Measurements from ENCODE around the gene METTL26. TPM values are rescaled to one million over a fixed set of nuclear protein-coding genes. Genes with fewer than 3 reads are reported as not detected.
A peak's percentile ranks its signal among the peaks of the same experiment; 100 is the strongest.

Gene METTL26
- total and polyA plus RNA-seq, 2 of the 4 experiments (the other 2 are of a cell fraction): 46.8 to 128 TPM

DNA sequence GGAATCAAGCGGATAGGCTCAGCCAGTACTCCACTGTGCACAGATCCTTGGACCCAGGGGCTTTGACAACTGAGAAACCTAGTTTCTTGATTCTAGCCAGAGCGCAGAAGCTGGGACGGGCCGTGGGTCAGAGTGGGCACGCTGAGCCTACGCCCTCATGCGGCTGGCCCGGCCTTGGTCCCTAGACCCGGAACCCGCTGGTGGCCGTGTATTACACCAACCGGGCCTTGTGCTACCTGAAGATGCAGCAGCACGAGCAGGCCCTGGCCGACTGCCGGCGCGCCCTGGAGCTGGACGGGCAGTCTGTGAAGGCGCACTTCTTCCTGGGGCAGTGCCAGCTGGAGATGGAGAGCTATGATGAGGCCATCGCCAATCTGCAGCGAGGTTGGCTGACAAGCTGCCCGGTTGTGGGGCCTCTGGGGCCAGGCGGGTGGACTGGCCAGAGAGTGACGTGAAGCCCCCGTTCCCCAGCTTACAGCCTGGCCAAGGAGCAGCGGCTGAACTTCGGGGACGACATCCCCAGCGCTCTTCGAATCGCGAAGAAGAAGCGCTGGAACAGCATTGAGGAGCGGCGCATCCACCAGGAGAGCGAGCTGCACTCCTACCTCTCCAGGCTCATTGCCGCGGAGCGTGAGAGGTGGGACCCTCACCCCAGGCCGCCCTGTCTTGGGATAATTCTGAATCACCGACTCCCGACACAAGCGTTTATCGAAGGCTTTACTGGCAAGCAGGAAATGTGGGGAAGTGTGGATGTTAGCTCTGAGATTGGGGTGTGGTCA lies 45.1 kb upstream of the METTL26 start:
- no peak overlapping the region for H2BK120ac ChIP-seq (ENCODE audit: low read depth, low read length)
- peak overlapping the region; percentile 95 for H2AK9ac ChIP-seq (replicated peaks; ENCODE audit: low read depth, low read length, poor library complexity)
- no peak overlapping the region for H2BK20ac ChIP-seq (ENCODE audit: low read depth, low read length)
- no peaks in the 10 kb centered on the region for H3K9me3 ChIP-seq (ENCODE audit: control insufficient read depth, insufficient read depth, low read length)
- H3K4ac ChIP-seq (ENCODE audit: low read depth, low read length): no peak overlapping the region
- peaks cover 9 to 40% of the 10 kb centered on the region in 2 experiments; a peak in 3 of 4 replicates for H3K79me1 ChIP-seq (ENCODE audit: low read depth in 1 of 2, low read length in 2 of 2)
- H3K9ac ChIP-seq (ENCODE audit: low read depth, low read length): peak overlapping the region; percentile 80
- H3K27me3 ChIP-seq (ENCODE audit: control insufficient read depth, insufficient read depth, low read length): no peaks in the 10 kb centered on the region
- CTCF ChIA-PET: no interaction called here
- H3K56ac ChIP-seq (ENCODE audit: extremely low read depth, insufficient read depth, low read length): no peak overlapping the region
- dilution Hi-C loops (cut with HindIII; ENCODE audit: low sequenced_read_pairs, unreplicated experiment): no loop called here
- peak overlapping the region; percentile 39; the same call in 1 of the 2 replicates for H3K23ac ChIP-seq (ENCODE audit: low read depth, low read length)
- no peak overlapping the region; a peak in 1 of 4 replicates for H4K8ac ChIP-seq (ENCODE audit: low read depth in 2 of 2, low read length in 2 of 2)
- peaks cover 20% of the 10 kb centered on the region for H3K4me1 ChIP-seq (ENCODE audit: control insufficient read depth, insufficient read depth, low read length)
- H3K27ac ChIP-seq (ENCODE audit: insufficient read depth, low read length): peak overlapping the region; percentile 82
- 48% methylated on average over 25 of the region's 44 CpGs; no CpG with 5 or more reads in 1 of the 2 experiments for WGBS, 2 experiments (ENCODE audit: extremely low coverage in 2 of 2, insufficient read length in 1 of 2)
- DNase-seq: peak; percentile 49
- H2AFZ ChIP-seq (replicated peaks; ENCODE audit: low read length, poor library complexity): no peak overlapping the region
- no peak for ATAC-seq (ENCODE audit: low read depth)
- 0 out of 2 replicates have a peak overlapping the region, but pooled peaks have one; percentile 23 for H3K14ac ChIP-seq (replicated peaks; ENCODE audit: low read depth, low read length)
- peaks cover 34% of the 10 kb centered on the region for H4K20me1 ChIP-seq (ENCODE audit: insufficient read depth, low read length)
- H3K4me3 ChIP-seq (ENCODE audit: insufficient read depth, low read depth, low read length): peak overlapping the region; percentile 96
- H3K18ac ChIP-seq (ENCODE audit: low read depth, low read length): no peak overlapping the region
- intact Hi-C loops (cut with micrococcal nuclease): no loop called here
- in situ Hi-C loops (cut with MboI; ENCODE audit: low sequenced_read_pairs): no loop called here
- H3K4me2 ChIP-seq (ENCODE audit: low read depth, low read length): peak overlapping the region; percentile 98
- H2AK5ac ChIP-seq (ENCODE audit: low read depth, low read length): peak overlapping the region; percentile 11; the same call in 1 of the 2 replicates
- H4K5ac ChIP-seq (ENCODE audit: low read depth, low read length): no peak overlapping the region; the same call in 1 of the 2 replicates
- H2BK5ac ChIP-seq (ENCODE audit: low read depth, low read length, poor library complexity, severe bottlenecking): peak overlapping the region; percentile 14
- no TSS peak for BruUV-seq (replicated peaks)
- no peak overlapping the region for H2BK15ac ChIP-seq (ENCODE audit: low read depth, low read length)
- peaks cover 32% of the 10 kb centered on the region for H3K36me3 ChIP-seq (ENCODE audit: control insufficient read depth, insufficient read depth, low read length)
- H4K91ac ChIP-seq (ENCODE audit: insufficient read depth, low read depth, low read length): no peak overlapping the region
- POLR2A ChIA-PET (ENCODE audit: unreplicated experiment): no interaction called here
- TF ChIP-seq MAZ (IDR thresholded peaks at IDR 0.05; ENCODE audit: borderline replicate concordance, low read depth, low read length): no peak
- TF ChIP-seq, protein P1, sequence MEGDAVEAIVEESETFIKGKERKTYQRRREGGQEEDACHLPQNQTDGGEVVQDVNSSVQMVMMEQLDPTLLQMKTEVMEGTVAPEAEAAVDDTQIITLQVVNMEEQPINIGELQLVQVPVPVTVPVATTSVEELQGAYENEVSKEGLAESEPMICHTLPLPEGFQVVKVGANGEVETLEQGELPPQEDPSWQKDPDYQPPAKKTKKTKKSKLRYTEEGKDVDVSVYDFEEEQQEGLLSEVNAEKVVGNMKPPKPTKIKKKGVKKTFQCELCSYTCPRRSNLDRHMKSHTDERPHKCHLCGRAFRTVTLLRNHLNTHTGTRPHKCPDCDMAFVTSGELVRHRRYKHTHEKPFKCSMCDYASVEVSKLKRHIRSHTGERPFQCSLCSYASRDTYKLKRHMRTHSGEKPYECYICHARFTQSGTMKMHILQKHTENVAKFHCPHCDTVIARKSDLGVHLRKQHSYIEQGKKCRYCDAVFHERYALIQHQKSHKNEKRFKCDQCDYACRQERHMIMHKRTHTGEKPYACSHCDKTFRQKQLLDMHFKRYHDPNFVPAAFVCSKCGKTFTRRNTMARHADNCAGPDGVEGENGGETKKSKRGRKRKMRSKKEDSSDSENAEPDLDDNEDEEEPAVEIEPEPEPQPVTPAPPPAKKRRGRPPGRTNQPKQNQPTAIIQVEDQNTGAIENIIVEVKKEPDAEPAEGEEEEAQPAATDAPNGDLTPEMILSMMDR (conservative IDR thresholded peaks at IDR 0.05; ENCODE audit: low read depth, low read length): peak; percentile 16; the same call in 1 of the 2 replicates
- no peak for TF ChIP-seq BHLHE40 (IDR thresholded peaks at IDR 0.05; ENCODE audit: low read depth, low read length)
- no peak for TF ChIP-seq POLR2A (IDR thresholded peaks at IDR 0.05; ENCODE audit: low read depth, low read length)
- no peak for TF ChIP-seq SMC3 (IDR thresholded peaks at IDR 0.05; ENCODE audit: low read depth, low read length)
- no peak for TF ChIP-seq MAFK (IDR thresholded peaks at IDR 0.05; ENCODE audit: low read depth, low read length)
- TF ChIP-seq RAD21 (IDR thresholded peaks at IDR 0.05; ENCODE audit: low read length): no peak
- no peak for TF ChIP-seq NFE2L2 (IDR thresholded peaks at IDR 0.05; ENCODE audit: low read depth, low read length)
- peaks cover 15% of the 10 kb centered on the region for H3K9me1 ChIP-seq (ENCODE audit: insufficient read depth, low read length)

Measured in IMR-90 (cell line).